Chondrocyte (in vitro differentiated cells): ENCODE results near the gene JMJD6. TPM values are rescaled to one million over a fixed set of nuclear protein-coding genes. Genes with fewer than 3 reads are reported as not detected.

Experiments used
- DNase-seq: peaks from one replicate; pipeline ENCODE4 v3.0.0; 2021; ENCODE audit warnings: mixed read lengths, low spot score
- H3K27ac Mint-ChIP-seq: one replicate; pipeline ENCODE4 v1.8.0; 2021; ENCODE audit warnings: mild to moderate bottlenecking, moderate library complexity, mixed read lengths; ENCODE audit not compliant: unreplicated experiment
- H3K27me3 Mint-ChIP-seq: 2 replicates; pipeline ENCODE4 v1.8.0; 2021; ENCODE audit warnings: low read depth, mixed read lengths
- H3K36me3 Mint-ChIP-seq: 2 replicates; pipeline ENCODE4 v1.8.0; 2021; ENCODE audit warnings: low read depth, mixed read lengths
- H3K4me1 Mint-ChIP-seq: 2 replicates; pipeline ENCODE4 v1.8.0; 2021; ENCODE audit warnings: low read depth, mild to moderate bottlenecking, mixed read lengths
- H3K4me3 Mint-ChIP-seq: one replicate; pipeline ENCODE4 v1.8.0; 2021; ENCODE audit warnings: mild to moderate bottlenecking, moderate library complexity, mixed read lengths; ENCODE audit not compliant: unreplicated experiment
- H3K9me3 Mint-ChIP-seq: 2 replicates; pipeline ENCODE4 v1.8.0; 2021; ENCODE audit warnings: low read depth, mixed read lengths
- total RNA-seq: library from RNA; stranded (reverse); gene quantifications from 3 replicates; pipeline ENCODE4 v1.2.1, GENCODE V29; 2021
- TF ChIP-seq, protein P1 (sequence below): fragments of 200-600 bp; sonication (generic); IDR thresholded peaks from 2 replicates; pipeline ENCODE4 v1.5.0; 2021; ENCODE audit warnings: antibody characterized with exemption, mild to moderate bottlenecking, moderate library complexity

JMJD6 gene
- total RNA-seq, 1 donor from 2014 or later: 27.2 TPM

GRCh38 chr17:76685366-76685765 lies 41.0 kb downstream of the JMJD6 start:
- Mint-ChIP-seq H3K36me3 (peaks cover 8% of the 10 kb centered on the region), H3K27me3 (no peaks in the 10 kb centered on the region), H3K4me3 (no peak overlapping the region), H3K9me3 (no peaks in the 10 kb centered on the region), H3K27ac (no peak overlapping the region), H3K4me1 (peaks cover 59% of the 10 kb centered on the region)
- TF ChIP-seq, protein P1, sequence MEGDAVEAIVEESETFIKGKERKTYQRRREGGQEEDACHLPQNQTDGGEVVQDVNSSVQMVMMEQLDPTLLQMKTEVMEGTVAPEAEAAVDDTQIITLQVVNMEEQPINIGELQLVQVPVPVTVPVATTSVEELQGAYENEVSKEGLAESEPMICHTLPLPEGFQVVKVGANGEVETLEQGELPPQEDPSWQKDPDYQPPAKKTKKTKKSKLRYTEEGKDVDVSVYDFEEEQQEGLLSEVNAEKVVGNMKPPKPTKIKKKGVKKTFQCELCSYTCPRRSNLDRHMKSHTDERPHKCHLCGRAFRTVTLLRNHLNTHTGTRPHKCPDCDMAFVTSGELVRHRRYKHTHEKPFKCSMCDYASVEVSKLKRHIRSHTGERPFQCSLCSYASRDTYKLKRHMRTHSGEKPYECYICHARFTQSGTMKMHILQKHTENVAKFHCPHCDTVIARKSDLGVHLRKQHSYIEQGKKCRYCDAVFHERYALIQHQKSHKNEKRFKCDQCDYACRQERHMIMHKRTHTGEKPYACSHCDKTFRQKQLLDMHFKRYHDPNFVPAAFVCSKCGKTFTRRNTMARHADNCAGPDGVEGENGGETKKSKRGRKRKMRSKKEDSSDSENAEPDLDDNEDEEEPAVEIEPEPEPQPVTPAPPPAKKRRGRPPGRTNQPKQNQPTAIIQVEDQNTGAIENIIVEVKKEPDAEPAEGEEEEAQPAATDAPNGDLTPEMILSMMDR: no peak
- DNase-seq: no peak

DNA sequence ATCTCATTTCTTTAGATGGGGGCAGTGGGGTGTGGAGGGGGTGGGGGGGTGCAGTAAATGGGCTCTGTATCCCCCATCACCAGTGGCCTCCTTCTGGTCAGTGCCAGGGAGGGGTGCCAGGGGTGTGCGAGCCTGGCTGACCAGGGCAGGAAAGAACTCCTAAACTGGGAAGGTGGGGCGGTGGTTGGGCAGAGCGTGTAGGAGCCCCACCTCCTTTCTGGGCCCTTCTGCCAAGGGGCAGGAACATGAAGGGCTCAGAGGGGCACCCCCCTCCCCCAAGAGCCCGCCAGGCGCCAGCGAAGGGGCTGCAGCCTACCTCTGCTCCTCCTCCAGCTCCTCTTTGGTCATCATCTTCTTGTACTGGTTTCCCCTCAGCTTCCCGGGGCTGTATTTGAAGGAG lies 41.6 kb downstream of the JMJD6 start:
- Mint-ChIP-seq H3K4me1 (peaks cover 59% of the 10 kb centered on the region), H3K36me3 (peaks cover 11% of the 10 kb centered on the region), H3K27me3 (no peaks in the 10 kb centered on the region), H3K4me3 (no peak overlapping the region), H3K9me3 (no peaks in the 10 kb centered on the region), H3K27ac (no peak overlapping the region)
- TF ChIP-seq, protein P1: no peak
- DNase-seq: no peak

GRCh38 chr17:76683921-76684745 lies 42.3 kb downstream of the JMJD6 start:
- no peak for DNase-seq
- no peak overlapping the region for H3K4me3 Mint-ChIP-seq
- peaks cover 13% of the 10 kb centered on the region for H3K36me3 Mint-ChIP-seq
- peaks cover 54% of the 10 kb centered on the region for H3K4me1 Mint-ChIP-seq
- TF ChIP-seq, protein P1: no peak
- H3K9me3 Mint-ChIP-seq: no peaks in the 10 kb centered on the region
- H3K27ac Mint-ChIP-seq: no peak overlapping the region
- no peaks in the 10 kb centered on the region for H3K27me3 Mint-ChIP-seq

DNA sequence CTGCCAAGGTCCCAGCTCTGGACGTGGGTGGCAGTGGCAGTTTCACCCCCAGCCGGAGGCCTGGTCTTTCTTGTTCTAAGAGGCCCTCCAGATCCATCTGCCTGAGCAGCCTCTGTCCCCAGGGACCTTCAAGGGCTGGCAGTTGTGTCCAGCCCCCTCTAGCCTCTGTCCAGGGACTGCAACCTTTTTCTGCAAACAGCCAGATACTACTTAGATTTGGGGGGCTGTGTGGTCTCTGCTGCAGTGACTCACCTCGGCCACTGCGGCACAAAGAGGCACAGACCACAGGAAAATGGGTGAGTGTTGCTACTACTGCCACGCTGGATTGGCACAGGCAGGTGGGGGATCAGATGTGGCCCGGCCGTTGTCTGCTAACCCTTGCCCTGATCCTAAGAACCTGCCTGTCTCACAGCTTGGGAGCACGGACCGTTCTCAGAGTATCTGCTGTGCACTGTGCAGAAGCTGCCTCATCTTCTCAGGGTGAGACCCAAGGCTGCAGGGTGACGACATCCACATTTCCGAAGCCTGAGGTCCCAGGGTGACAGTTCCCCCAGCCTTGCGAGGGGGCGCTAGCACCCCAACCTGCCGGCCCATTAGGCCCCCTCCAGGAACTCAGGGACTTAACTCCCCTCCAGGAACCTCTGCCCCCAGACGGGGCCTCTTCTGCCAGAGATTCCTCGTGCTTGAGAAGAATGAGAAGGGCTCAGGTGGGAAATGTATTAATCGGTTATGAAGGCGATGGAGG lies 43.2 kb downstream of the JMJD6 start:
- TF ChIP-seq, protein P1: peak; percentile 36
- peaks cover 13% of the 10 kb centered on the region for H3K36me3 Mint-ChIP-seq
- no peak overlapping the region for H3K4me3 Mint-ChIP-seq
- H3K27me3 Mint-ChIP-seq: no peaks in the 10 kb centered on the region
- H3K9me3 Mint-ChIP-seq: no peaks in the 10 kb centered on the region
- peaks cover 45% of the 10 kb centered on the region for H3K4me1 Mint-ChIP-seq
- H3K27ac Mint-ChIP-seq: no peak overlapping the region
- no peak for DNase-seq

DNA sequence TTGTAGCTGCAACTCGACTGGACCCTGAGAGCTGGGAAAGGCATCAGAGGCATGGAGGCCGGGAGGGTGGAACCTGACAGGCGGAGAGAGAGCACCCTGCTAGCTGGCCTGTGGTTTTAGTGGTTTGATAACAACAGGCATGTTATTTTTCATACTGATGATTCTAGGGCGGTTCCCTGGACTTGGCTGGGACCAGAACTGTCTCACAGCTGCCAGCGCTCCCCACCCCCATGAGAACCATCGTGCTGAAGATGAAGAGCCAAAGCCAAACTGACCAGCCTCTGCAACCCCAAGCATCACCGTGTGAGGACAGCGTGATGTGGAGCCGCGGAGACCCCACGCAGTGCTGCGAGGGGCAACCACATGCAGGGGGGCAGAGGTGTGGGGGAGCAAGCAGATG lies 44.1 kb downstream of the JMJD6 start:
- Mint-ChIP-seq H3K4me1 (peaks cover 36% of the 10 kb centered on the region), H3K27me3 (no peaks in the 10 kb centered on the region), H3K4me3 (no peak overlapping the region), H3K9me3 (no peaks in the 10 kb centered on the region), H3K36me3 (peaks cover 13% of the 10 kb centered on the region), H3K27ac (peak overlapping the region; percentile 30)
- TF ChIP-seq, protein P1: no peak
- DNase-seq: no peak
